ENCODE data around the gene GABRG3.

- no peak for TF ChIP-seq ARNTL (CRISPR knock-in tag; IDR thresholded peaks at IDR 0.05; ENCODE audit: borderline replicate concordance, low read depth)
- no peak for TF ChIP-seq OSR1 (CRISPR knock-in tag; IDR thresholded peaks at IDR 0.05)
- TF ChIP-seq PATZ1 (CRISPR knock-in tag; IDR thresholded peaks at IDR 0.05; ENCODE audit: borderline replicate concordance) = no peak
- no peak for TF ChIP-seq ZFP30 (CRISPR knock-in tag; IDR thresholded peaks at IDR 0.05)
- no peak for TF ChIP-seq POU6F1 (CRISPR knock-in tag; IDR thresholded peaks at IDR 0.05; ENCODE audit: borderline replicate concordance, low read depth)
Measured at GRCh38 chr15:27254801-27255200, 283.8 kb downstream of the GABRG3 start.

Data from SK-N-SH treated with all-trans-retinoic acid at 6 μM for 48 hours (cell line).